ENCODE results near the gene FGF2. TPM values are rescaled to one million over a fixed set of nuclear protein-coding genes. Genes with fewer than 3 reads are reported as not detected.

Gene FGF2
- total RNA-seq, 4 donors from 2014 or later: 27.0 to 46.4 (median 32.1) TPM

- intact Hi-C loops (cut with DNase I): loop anchor here (5.0 kb wide), 1 partner anchor 98 kb away; the partner anchor contains the start of gene NUDT6
- peaks cover 0 to 27% (median 22%) of the 10 kb centered on the region in 4 donors for H3K4me1 ChIP-seq
- peak overlapping the region in 1 of 4 donors; percentile 8 for H3K4me3 ChIP-seq
- no peak for TF ChIP-seq POLR2AphosphoS5 (IDR thresholded peaks at IDR 0.05)
- no peak for TF ChIP-seq EP300 (IDR thresholded peaks at IDR 0.05)
- no peak for TF ChIP-seq POLR2A (IDR thresholded peaks at IDR 0.05; ENCODE audit: low read depth)
- no peak for TF ChIP-seq CTCF (IDR thresholded peaks at IDR 0.05)
- WGBS: 87% methylated on average over 2 of the region's 2 CpGs
- no peaks in the 10 kb centered on the region for H3K36me3 ChIP-seq
- no peak overlapping the region for H3K27ac ChIP-seq (replicated peaks in 1 of 4)
- no peaks in the 10 kb centered on the region for H3K27me3 ChIP-seq
- DNase-seq (ENCODE audit: extremely low spot score): no peak
- no peaks in the 10 kb centered on the region for H3K9me3 ChIP-seq
Measured at GRCh38 chr4:122824616-122825015, 2.0 kb upstream of the FGF2 start.

GRCh38 chr4:122826079-122826527 is 528 bp upstream of the FGF2 start:
- peak overlapping the region; percentile 90 to 94 (median 92) for H3K27ac ChIP-seq (replicated peaks in 1 of 4)
- 33% methylated on average over 18 of the region's 18 CpGs for WGBS
- intact Hi-C loops (cut with DNase I): loop anchor here (5.0 kb wide), 1 partner anchor 96 kb away; the partner anchor contains the start of gene NUDT6
- H3K4me1 ChIP-seq: peaks cover 3 to 42% (median 37%) of the 10 kb centered on the region in 4 donors
- peak overlapping the region; percentile 66 to 89 (median 78) for H3K4me3 ChIP-seq
- H3K27me3 ChIP-seq: no peaks in the 10 kb centered on the region
- H3K9me3 ChIP-seq: no peaks in the 10 kb centered on the region
- TF ChIP-seq POLR2AphosphoS5 (IDR thresholded peaks at IDR 0.05) (no peak), POLR2A (IDR thresholded peaks at IDR 0.05; ENCODE audit: low read depth) (no peak), EP300 (IDR thresholded peaks at IDR 0.05) (no peak), CTCF (IDR thresholded peaks at IDR 0.05) (no peak)
- no peaks in the 10 kb centered on the region for H3K36me3 ChIP-seq
- no peak for DNase-seq (ENCODE audit: extremely low spot score)

DNA sequence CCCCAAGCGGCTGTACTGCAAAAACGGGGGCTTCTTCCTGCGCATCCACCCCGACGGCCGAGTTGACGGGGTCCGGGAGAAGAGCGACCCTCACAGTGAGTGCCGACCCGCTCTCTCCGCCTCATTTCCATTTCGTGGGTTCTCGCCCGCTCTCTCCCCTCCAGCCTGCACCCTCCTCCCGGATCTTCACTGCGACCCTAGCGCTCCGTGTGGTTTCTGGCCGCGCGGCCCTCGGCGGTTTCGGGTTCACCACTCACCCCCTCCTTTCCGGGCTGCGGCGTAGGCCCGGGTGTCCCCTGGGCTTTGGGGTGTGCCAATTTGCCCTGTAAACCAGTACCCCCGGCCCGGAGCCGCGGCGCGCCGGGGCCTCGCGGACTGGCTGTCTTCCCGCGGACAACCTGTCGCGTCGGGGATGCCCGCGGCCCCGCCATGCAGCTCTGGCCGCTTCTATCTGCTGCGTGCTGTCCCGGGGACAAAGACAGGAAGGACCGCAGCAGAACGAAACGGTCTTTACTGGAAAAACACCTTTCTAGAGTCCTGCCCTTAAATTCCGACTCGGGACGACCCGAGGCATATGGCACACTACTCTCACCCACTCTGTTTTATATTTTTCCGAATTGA is 737 bp downstream of the FGF2 start:
- peak overlapping the region; percentile 66 to 89 (median 78) for H3K4me3 ChIP-seq
- WGBS: 0% methylated on average over 17 of the region's 57 CpGs
- no peak for DNase-seq (ENCODE audit: extremely low spot score)
- H3K36me3 ChIP-seq: no peaks in the 10 kb centered on the region
- TF ChIP-seq POLR2A (IDR thresholded peaks at IDR 0.05; ENCODE audit: low read depth) (no peak), CTCF (IDR thresholded peaks at IDR 0.05) (no peak), EP300 (IDR thresholded peaks at IDR 0.05) (no peak), POLR2AphosphoS5 (IDR thresholded peaks at IDR 0.05) (no peak)
- no peaks in the 10 kb centered on the region for H3K9me3 ChIP-seq
- intact Hi-C loops (cut with DNase I): loop anchor here (5.0 kb wide), 1 partner anchor 95 kb away; the partner anchor contains the start of gene NUDT6
- H3K27me3 ChIP-seq: no peaks in the 10 kb centered on the region
- peak overlapping the region; percentile 90 to 94 (median 92) for H3K27ac ChIP-seq (replicated peaks in 1 of 4)
- H3K4me1 ChIP-seq: peaks cover 4 to 53% (median 49%) of the 10 kb centered on the region in 4 donors

DNA sequence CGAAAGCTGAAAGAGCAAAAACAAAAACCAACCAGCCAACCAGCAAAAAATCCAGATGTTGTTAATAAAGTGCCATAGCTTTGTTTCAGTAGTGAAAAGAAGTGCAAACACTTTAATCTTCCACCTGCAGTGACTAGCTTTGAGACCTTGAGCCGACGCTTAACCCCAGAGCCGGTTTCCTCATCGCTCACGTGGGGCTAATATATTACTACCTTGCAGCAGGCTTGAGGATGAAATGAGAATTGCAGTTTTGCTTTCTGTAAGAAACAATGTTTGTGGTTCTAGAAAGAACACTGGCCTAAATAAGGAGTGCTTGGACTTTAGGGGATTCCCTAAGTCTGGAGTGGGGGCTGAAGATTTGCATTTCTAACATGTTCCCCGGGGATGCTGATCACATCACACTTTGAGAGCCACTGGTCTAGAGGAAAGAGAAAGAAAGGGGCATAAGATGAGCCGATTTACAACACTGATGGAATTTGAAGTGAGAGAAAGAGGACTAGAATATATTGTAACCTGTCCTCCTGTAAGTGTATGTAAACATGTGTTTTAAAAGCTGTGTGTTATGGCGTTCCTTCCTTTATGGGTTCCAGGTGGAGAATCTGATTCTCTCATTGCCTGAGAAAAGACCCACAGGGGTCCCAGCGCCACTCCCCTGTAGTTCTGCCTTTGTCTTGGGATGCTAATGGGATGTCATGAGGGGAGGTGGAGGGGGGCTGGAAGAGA is 1.4 kb downstream of the FGF2 start:
- intact Hi-C loops (cut with DNase I): loop anchor here (5.0 kb wide), 1 partner anchor 94 kb away; the partner anchor contains the start of gene NUDT6

More for the DNA sequence above, 1.4 kb downstream of the FGF2 start:
- peaks cover 4 to 59% (median 56%) of the 10 kb centered on the region in 4 donors for H3K4me1 ChIP-seq
- peak overlapping the region; percentile 66 to 89 (median 78) for H3K4me3 ChIP-seq
- 10% methylated on average over 10 of the region's 10 CpGs for WGBS
- no peaks in the 10 kb centered on the region for H3K36me3 ChIP-seq
- no peaks in the 10 kb centered on the region for H3K9me3 ChIP-seq
- peak; percentile 54 to 72 for TF ChIP-seq POLR2AphosphoS5 (IDR thresholded peaks at IDR 0.05)
- TF ChIP-seq EP300 (IDR thresholded peaks at IDR 0.05): no peak
- TF ChIP-seq CTCF (IDR thresholded peaks at IDR 0.05): peak in 2 of 3 experiments; percentile 15 to 57
- TF ChIP-seq POLR2A (IDR thresholded peaks at IDR 0.05; ENCODE audit: low read depth): no peak
- DNase-seq (ENCODE audit: extremely low spot score): no peak
- no peaks in the 10 kb centered on the region for H3K27me3 ChIP-seq
- H3K27ac ChIP-seq (replicated peaks in 1 of 4): peak overlapping the region; percentile 90 to 94 (median 92)
